ENCODE results near the gene MAP3K9.

DNA sequence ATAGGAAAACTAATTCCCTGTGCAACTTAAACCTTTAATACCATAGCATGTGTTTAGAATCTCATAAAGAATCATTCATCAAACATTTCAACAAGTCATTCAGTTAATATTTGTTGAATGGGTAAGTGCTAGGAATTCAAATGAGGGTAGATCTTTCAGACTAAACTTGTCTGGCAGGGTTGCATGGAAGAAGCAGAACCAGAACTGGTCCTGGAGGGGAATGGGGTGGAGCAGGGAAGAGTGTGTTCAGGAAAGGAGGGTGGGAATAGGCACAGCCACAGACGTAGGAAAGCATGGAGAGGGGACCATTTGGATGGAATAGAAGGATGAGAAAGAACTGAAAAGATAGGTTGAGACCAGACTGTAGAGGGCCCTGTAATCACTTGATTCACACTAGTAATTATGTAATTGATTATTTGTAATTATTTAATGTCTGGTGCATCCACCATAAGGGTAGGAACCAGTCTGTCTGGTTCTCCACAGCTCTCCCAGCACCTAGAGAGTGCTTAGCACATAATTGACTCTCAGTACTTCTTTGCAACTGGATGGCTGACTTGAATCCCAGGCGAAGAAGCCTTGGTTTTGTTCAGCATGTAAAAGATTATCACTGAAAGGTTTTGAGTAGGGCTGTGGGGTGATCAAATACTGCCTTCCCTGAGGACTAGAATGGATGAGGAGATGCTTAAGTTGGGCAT, 3.0 kb upstream of the MAP3K9 start:
- TF ChIP-seq TCF7L2 (IDR thresholded peaks at IDR 0.05; ENCODE audit: low read depth, low read length) (no peak), SIN3A (IDR thresholded peaks at IDR 0.05; ENCODE audit: borderline replicate concordance, insufficient read depth, low read depth, low read length) (no peak)
- TF ChIP-seq, protein P1, sequence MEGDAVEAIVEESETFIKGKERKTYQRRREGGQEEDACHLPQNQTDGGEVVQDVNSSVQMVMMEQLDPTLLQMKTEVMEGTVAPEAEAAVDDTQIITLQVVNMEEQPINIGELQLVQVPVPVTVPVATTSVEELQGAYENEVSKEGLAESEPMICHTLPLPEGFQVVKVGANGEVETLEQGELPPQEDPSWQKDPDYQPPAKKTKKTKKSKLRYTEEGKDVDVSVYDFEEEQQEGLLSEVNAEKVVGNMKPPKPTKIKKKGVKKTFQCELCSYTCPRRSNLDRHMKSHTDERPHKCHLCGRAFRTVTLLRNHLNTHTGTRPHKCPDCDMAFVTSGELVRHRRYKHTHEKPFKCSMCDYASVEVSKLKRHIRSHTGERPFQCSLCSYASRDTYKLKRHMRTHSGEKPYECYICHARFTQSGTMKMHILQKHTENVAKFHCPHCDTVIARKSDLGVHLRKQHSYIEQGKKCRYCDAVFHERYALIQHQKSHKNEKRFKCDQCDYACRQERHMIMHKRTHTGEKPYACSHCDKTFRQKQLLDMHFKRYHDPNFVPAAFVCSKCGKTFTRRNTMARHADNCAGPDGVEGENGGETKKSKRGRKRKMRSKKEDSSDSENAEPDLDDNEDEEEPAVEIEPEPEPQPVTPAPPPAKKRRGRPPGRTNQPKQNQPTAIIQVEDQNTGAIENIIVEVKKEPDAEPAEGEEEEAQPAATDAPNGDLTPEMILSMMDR (IDR thresholded peaks at IDR 0.05): no peak
- TF ChIP-seq, protein P2, sequence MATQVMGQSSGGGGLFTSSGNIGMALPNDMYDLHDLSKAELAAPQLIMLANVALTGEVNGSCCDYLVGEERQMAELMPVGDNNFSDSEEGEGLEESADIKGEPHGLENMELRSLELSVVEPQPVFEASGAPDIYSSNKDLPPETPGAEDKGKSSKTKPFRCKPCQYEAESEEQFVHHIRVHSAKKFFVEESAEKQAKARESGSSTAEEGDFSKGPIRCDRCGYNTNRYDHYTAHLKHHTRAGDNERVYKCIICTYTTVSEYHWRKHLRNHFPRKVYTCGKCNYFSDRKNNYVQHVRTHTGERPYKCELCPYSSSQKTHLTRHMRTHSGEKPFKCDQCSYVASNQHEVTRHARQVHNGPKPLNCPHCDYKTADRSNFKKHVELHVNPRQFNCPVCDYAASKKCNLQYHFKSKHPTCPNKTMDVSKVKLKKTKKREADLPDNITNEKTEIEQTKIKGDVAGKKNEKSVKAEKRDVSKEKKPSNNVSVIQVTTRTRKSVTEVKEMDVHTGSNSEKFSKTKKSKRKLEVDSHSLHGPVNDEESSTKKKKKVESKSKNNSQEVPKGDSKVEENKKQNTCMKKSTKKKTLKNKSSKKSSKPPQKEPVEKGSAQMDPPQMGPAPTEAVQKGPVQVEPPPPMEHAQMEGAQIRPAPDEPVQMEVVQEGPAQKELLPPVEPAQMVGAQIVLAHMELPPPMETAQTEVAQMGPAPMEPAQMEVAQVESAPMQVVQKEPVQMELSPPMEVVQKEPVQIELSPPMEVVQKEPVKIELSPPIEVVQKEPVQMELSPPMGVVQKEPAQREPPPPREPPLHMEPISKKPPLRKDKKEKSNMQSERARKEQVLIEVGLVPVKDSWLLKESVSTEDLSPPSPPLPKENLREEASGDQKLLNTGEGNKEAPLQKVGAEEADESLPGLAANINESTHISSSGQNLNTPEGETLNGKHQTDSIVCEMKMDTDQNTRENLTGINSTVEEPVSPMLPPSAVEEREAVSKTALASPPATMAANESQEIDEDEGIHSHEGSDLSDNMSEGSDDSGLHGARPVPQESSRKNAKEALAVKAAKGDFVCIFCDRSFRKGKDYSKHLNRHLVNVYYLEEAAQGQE (IDR thresholded peaks at IDR 0.05; ENCODE audit: insufficient read depth in 1 of 2, low read depth in 2 of 2, low read length in 1 of 2): no peak

All from Panc1 (cell line).